Psoas muscle (tissue), 8 donors: Measurements from ENCODE around the gene CREBL2. TPM values are rescaled to one million over a fixed set of nuclear protein-coding genes. Genes with fewer than 3 reads are reported as not detected.
"Not testable (repeated sequence)": the region's sequence is repeated elsewhere in the genome, so short reads cannot be mapped to it uniquely, and the experiment has no call there.

Experiments
- ATAC-seq, 4 donors: fragments of 200-7000 bp; cut with Tn5 transposase; one replicate each; pipeline ENCODE4 v1.9.1; 2020; ENCODE audit warnings: moderate library complexity in 3 of 4, mild to moderate bottlenecking in 2 of 4
- DNase-seq, 2 donors: peaks; one replicate each; pipeline ENCODE4 v3.0.0-alpha.2; 2020
- H3K27ac ChIP-seq: fragments of 200-600 bp; one replicate; pipeline ENCODE4 v1.8.0; 2022
- H3K27me3 ChIP-seq, 3 donors: fragments of 200-600 bp in 1 of 3; one replicate each; pipeline versions ENCODE4 v1.6.1 to v1.8.0; 2013 to 2022; ENCODE audit warnings: low read length in 2 of 3, mild to moderate bottlenecking in 2 of 3, moderate library complexity in 1 of 3; ENCODE audit not compliant: insufficient read depth in 3 of 3
- H3K36me3 ChIP-seq, 2 donors: fragments of 200-600 bp in 1 of 2; one replicate each; pipeline versions ENCODE4 v1.6.1 to v1.8.0; 2013 to 2022; ENCODE audit warnings: low read depth in 1 of 2, mild to moderate bottlenecking in 1 of 2, moderate library complexity in 1 of 2; ENCODE audit not compliant: insufficient read depth in 1 of 2
- H3K4me1 ChIP-seq: fragments of 200-600 bp; one replicate; pipeline ENCODE4 v1.8.0; 2022
- H3K4me3 ChIP-seq: fragments of 200-600 bp; one replicate; pipeline ENCODE4 v1.8.0; 2022; ENCODE audit warnings: mild to moderate bottlenecking
- H3K9me3 ChIP-seq: fragments of 200-600 bp; one replicate; pipeline ENCODE4 v1.8.0; 2022
- WGBS, 3 donors: extraction: QIAGEN DNeasy Blood & Tissue Kit; methylation state at CpG; one replicate each; pipeline versions ENCODE4 v1.1.6 to v1.1.7; 2013; 5-methylcytosine and 5-hydroxymethylcytosine counted together
- intact Hi-C, 2 donors: fragments of 100-400 bp; cut with DNase I; formaldehyde crosslinking; loops; one replicate each; pipeline versions ENCODE4 v1.11.0 to v1.14.2; 2022
- polyA plus RNA-seq, 3 donors: library from polyadenylated mRNA; stranded (reverse); fragments of 200-250 nt; gene quantifications; one replicate each; pipeline ENCODE4 v1.2.3, GENCODE V29; 2013
- total RNA-seq, 4 donors: library from RNA; stranded (reverse); fragmentation: NEBNext Ultra II Directional in 2 of 4; extraction: Animal tissue kit (Norgen Biotek cat#: 25700) in 2 of 4; gene quantifications; one replicate each; pipeline versions ENCODE4 v1.2.1 to v1.2.4, GENCODE V29; 2021 to 2023
- TF ChIP-seq, protein P1 (sequence below): fragments of 200-600 bp; IDR thresholded peaks from one replicate; pipeline ENCODE4 v1.8.0; 2022; ENCODE audit warnings: antibody characterized with exemption
- donor health status: healthy with polysubstance abuse.
- donor health status: DM: no; HTN: no; CAD: no; lungs with moderate emphysema.
- donor health status: Bipolar disorder and iron deficiency.
- donor health status: healthy.
- donor health status: DM: yes; HTN: yes; CAD: no.
- donor health status: DM: no; HTN: no; CAD: no.
- donor health status: DM: no; HTN: no; CAD: no.
- donor health status: DM: yes; HTN: yes; CAD: no.

CREBL2 gene
- total and polyA plus RNA-seq, 7 donors = 4.0 to 16.4 (median 6.7) TPM

- no peak overlapping the region for H3K4me3 ChIP-seq
- H3K9me3 ChIP-seq = peaks cover 27% of the 10 kb centered on the region
- DNase-seq (no peak), ATAC-seq (no peak)
- peaks cover 0 to 14% of the 10 kb centered on the region in 2 donors for H3K36me3 ChIP-seq
- H3K27ac ChIP-seq = no peak overlapping the region
- no peaks in the 10 kb centered on the region for H3K4me1 ChIP-seq
- no peaks in the 10 kb centered on the region for H3K27me3 ChIP-seq
- intact Hi-C loops = loop anchor here in 1 of 2 donors (5.0 kb wide), 1 partner anchor 54 kb away; no protein-coding TSS in a partner anchor
- TF ChIP-seq, protein P1, sequence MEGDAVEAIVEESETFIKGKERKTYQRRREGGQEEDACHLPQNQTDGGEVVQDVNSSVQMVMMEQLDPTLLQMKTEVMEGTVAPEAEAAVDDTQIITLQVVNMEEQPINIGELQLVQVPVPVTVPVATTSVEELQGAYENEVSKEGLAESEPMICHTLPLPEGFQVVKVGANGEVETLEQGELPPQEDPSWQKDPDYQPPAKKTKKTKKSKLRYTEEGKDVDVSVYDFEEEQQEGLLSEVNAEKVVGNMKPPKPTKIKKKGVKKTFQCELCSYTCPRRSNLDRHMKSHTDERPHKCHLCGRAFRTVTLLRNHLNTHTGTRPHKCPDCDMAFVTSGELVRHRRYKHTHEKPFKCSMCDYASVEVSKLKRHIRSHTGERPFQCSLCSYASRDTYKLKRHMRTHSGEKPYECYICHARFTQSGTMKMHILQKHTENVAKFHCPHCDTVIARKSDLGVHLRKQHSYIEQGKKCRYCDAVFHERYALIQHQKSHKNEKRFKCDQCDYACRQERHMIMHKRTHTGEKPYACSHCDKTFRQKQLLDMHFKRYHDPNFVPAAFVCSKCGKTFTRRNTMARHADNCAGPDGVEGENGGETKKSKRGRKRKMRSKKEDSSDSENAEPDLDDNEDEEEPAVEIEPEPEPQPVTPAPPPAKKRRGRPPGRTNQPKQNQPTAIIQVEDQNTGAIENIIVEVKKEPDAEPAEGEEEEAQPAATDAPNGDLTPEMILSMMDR = no peak
Observed at GRCh38 chr12:12648284-12648683, 36.6 kb downstream of the CREBL2 start.

DNA sequence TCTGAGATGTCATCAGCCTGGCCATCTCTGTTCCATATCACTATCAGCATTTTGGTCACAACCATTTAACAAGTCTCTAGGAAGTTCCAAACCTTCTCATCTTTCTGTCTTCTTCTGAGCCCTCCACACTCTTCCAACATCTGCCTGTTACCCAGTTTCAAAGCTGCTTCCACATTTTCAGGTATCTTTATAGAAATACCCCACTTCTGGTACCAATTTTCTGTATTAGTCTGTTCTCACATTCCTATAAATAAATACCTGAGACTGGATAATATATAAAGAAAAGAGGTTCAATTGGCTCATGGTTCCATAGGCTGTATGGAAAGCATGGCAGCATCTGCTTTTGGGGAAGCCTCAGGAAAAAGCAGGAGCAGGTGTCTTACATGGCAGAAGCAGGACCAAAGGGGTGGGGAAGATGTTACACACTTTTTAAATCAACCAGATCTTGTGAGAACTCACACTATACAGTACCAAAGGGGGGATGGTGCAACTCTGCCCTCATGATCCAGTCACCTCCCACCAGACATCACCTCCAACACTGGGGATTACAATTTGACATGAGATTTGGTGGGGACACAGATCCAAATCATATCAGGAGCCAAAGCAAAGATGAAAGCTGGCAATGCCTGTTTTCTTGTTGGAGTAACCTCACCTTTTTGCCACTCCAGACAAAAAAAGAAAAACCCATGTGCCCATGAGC lies 37.4 kb downstream of the CREBL2 start:
- H3K36me3 ChIP-seq = peaks cover 0 to 6% of the 10 kb centered on the region in 2 donors
- TF ChIP-seq, protein P1 = no peak

DNA sequence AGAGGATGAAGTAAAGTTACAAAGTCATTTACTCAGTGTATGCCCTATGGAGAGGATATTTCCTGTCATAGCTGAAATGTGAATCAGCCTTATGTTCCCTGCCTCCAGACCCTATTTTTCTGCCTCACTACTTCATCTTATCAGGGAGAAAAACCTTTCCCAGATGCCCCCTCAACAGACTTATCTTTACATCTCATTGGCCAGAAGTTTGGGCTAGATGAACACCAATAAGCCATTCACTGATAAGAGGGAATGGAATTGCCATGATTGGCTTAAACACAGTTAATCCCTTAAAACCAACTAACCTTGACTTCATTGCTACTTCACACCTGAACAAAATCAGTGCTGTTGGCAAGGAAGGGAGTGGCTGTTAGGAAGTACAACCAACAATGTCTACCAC lies 40.1 kb downstream of the CREBL2 start:
- TF ChIP-seq, protein P1 = no peak
- Histone ChIP-seq H3K9me3 (peaks cover 27% of the 10 kb centered on the region), H3K4me1 (peaks cover 3% of the 10 kb centered on the region), H3K4me3 (no peak overlapping the region), H3K27me3 (no peaks in the 10 kb centered on the region), H3K27ac (no peak overlapping the region), H3K36me3 (no peaks in the 10 kb centered on the region)
- DNase-seq (no peak), ATAC-seq (no peak)
- intact Hi-C loops = loop anchor here in 1 of 2 donors (10.0 kb wide), 1 partner anchor 87 kb away; the partner anchor contains the start of gene DUSP16

More for the DNA sequence above, 37.4 kb downstream of the CREBL2 start:
- Histone ChIP-seq H3K27ac (no peak overlapping the region), H3K4me3 (no peak overlapping the region), H3K27me3 (no peaks in the 10 kb centered on the region), H3K9me3 (peaks cover 27% of the 10 kb centered on the region), H3K4me1 (no peaks in the 10 kb centered on the region)
- DNase-seq = no peak
- intact Hi-C loops = loop anchor here in 1 of 2 donors (5.0 kb wide), 1 partner anchor 53 kb away; no protein-coding TSS in a partner anchor
- ATAC-seq = no peak

DNA sequence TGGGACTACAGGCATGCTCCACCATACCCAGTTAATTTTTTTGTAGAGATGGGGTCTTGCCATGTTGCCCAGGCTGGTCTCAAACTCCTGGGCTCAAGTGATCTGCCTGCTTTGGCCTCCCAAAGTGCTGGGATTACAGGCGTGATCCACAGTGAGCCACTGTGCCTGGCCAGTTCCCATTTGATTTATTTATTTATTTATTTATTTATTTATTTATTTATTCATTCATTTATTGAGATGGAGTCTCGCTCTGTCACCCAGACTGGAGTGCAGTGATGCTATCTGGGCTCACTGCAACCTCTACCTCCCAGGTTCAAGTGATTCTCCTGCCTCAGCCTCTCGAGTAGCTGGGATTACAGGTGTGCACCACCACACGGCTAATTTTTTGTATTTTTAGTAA lies 41.0 kb downstream of the CREBL2 start:
- not testable (repeated sequence) for ATAC-seq, H3K36me3 ChIP-seq, H3K27me3 ChIP-seq, H3K27ac ChIP-seq, H3K4me3 ChIP-seq, DNase-seq, H3K4me1 ChIP-seq
- intact Hi-C loops = loop anchor here in 1 of 2 donors (10.0 kb wide), 1 partner anchor 88 kb away; the partner anchor contains the start of gene DUSP16
- H3K9me3 ChIP-seq = peaks cover 26% of the 10 kb centered on the region
- 95 to 99% (median 97%) methylated on average over 4 of the region's 4 CpGs for WGBS, 3 donors

DNA sequence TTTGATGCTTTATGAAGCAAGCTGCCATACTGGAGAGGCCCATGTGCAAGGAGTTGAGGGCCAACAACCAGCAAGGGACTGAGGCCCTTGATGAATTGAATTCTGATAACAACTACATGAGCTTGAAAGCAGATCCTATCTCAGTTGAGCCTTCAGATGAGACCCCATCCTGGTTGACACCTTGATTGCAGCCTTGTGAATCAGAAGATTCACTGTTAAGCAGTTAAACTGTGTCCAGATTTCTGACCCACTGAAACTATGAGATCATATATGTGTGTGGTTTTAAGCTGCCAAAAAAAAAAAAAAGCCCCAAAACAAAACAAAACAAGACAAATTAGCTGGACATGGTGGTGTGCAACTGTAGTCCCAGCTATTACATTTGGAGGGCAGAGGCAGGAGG lies 42.2 kb downstream of the CREBL2 start:
- ATAC-seq (no peak), DNase-seq (no peak)
- intact Hi-C loops = loop anchor here in 1 of 2 donors (10.0 kb wide), 1 partner anchor 89 kb away; the partner anchor contains the start of gene DUSP16
- Histone ChIP-seq H3K9me3 (peaks cover 14% of the 10 kb centered on the region), H3K4me1 (peaks cover 3% of the 10 kb centered on the region), H3K4me3 (no peak overlapping the region), H3K27ac (no peak overlapping the region), H3K36me3 (no peaks in the 10 kb centered on the region), H3K27me3 (no peaks in the 10 kb centered on the region)
- TF ChIP-seq, protein P1 = no peak
